ENCODE results near the gene EVI5.
"Not testable (repeated sequence)": the region's sequence is repeated elsewhere in the genome, so short reads cannot be mapped to it uniquely, and the experiment has no call there.

EVI5 gene

DNA sequence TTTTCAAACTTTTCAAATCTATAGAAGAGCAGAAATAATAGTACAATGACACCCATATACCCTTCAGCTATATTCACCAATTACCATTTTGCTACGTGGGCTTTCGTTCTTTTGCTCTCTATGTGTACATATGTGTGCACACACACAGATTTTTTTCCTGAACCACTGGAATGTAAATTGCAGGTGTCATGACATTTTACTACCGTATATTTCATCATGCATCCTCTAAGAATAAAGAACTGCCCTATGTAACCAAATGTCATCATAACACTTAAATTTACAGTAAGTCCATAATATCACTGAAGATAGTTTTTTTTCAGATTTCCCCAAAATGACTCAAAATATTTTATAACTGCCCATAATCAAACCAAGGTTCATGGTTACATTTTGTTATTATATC lies 209.8 kb downstream of the EVI5 start:
- DNase-seq (ENCODE audit: low read depth in 2 of 2), result no peak

DNA sequence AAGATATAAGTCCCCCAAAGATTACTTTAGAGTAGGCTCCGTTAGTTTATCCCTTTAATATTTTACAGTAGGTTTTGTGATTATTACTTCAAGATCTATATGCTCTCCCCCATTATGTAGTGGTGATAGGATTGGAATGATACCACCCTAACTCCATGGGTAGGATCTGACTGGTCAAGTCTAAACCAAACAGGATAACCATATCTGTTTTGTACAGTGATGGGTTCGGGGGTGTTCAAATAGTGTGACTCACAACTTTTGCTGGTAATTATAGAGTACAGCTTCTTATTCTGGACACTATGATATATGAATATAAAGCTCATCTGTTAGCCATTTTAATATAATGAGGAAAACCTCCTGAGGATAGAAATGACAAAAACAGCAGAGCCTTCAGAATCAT lies 212.4 kb downstream of the EVI5 start:
- no peak for DNase-seq (ENCODE audit: low read depth in 2 of 2)

DNA sequence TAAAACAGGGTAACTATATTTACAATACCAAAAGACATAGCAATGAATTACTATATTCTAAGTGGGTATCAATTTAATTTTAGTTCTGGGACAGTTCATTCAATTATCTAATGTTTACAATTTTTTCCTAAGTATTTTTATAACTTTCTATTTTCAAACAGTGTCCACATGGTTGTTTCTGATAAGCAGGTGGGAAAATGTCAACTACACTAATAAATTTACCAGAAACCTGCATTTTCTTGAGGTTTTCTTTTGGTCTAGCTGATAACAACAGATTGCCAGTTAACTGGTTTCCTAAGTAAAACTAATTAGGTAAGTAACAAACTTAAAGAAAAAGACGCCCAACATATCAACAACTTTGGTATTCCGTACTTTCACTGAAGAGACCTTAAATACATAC lies 213.3 kb downstream of the EVI5 start:
- no peak for DNase-seq (ENCODE audit: low read depth in 2 of 2)

DNA sequence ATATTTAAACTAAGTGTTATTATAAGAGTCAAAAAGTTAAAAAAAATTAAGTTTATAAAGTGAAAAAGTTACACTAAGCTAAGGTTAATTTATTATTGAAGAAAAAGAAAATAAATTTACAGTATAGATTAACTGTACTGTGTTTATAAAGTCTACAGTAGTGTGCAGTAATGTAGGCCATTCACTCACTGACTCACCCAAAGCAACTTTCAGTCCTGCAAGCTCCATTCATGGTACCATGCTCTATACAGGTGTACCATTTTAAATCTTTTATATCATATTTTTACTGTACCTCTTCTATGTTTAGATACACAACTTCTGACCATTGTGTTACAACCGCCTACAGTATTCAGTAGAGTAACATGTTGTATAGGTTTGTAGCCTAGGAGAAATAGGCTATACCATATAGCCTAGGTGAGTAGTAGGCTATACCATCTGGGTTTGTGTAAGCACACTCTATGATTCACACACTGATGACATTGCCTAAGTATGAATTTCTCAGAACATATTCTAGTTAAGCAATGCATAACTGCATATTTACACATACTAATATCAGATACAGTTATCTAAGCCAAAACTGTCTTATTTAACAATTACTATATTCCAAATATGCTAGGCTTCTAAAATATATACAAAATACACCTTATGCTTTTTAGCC lies 217.6 kb downstream of the EVI5 start:
- DNase-seq (ENCODE audit: low read depth in 2 of 2), result no peak

DNA sequence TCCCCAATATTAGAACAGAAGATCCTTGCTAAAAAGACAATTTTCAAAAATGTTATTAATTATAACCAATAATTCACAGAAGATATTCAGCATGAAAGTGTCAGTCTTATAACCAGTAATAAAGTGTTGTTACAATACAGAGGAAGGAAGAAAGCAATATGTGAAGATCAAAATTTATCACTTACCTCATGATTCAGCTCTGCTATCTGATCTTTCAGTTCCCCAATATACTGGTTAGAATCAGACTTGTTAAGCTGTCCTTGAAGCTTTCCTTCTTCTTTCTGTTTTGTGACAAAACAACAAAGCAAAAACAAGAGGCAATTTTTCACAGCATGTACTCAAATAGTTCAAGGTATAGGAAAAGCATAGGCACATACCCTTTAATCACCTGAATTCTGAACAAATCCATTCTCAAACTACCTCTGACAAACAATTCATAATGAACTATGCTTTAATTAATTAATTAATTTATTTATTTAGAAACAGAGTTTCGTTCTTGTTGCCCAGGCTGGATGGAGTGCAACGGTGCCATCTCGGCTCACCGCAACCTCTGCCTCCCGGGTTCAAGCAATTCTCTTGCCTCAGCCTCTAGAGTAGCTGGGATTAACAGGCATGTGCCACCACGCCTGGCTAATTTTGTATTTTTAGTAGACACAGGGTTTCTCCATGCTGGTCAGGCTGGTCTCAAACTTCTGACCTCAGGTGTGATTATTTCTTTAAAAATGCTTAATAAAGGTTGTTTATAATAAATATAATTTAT lies 221.3 kb downstream of the EVI5 start:
- no peak for DNase-seq (ENCODE audit: low read depth in 2 of 2)

DNA sequence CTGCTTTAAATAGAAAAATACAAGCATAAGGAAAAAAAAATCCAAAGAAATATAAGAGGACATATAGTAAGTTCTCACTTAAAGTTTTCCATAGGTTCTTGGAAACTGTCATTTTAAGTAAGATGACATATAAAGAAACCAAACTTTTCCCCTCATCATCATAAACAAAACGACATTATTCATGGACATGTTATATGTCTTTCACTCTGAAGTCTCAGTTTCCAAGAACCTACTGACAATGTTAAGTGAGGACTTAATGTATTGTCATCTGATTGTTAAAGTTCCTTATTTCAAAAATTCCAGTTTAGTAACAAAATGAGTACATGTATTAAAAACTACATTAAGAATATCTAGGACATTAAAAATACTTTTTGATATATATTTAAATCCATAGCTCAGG lies 228.6 kb downstream of the EVI5 start:
- DNase-seq (ENCODE audit: low read depth in 2 of 2), result no peak

DNA sequence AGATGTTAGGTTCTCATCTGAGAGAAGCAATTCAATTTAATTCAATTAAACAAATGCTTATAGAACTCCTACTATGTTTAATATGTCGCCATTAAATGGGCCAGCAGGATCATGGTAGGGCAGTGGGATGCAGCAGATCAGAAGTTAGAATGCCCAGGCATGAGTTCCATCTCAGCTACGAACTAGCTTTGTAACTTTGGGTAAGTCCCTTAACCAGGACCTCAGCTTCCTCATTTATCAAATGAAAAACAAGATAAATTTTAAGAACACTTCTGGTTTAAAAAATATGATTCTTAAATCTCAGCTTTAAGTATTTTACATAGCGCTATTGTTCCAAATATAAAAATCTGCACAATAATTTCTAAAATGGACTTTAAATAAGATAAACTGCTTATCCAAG lies 230.7 kb downstream of the EVI5 start:
- DNase-seq (ENCODE audit: low read depth in 2 of 2), result no peak

DNA sequence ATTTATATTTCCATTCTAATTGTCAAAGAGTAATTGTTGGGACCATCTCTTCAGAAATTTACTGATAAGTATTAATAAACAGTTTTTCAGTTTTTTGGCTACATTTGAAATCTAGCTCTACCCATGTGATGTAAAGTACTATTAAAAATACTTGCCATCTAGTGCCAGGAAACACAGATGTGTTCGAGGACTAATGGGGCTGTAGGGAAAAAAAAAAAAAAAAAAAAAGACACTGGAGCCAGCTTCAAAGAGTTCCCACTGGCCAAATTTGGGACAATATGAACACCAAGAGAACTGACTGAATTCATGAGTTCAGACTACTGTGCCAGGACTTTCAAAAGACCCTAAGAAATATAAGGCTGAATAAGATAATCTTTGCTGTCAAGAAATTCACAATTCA lies 233.0 kb downstream of the EVI5 start:
- DNase-seq (ENCODE audit: low read depth in 2 of 2), result no peak

DNA sequence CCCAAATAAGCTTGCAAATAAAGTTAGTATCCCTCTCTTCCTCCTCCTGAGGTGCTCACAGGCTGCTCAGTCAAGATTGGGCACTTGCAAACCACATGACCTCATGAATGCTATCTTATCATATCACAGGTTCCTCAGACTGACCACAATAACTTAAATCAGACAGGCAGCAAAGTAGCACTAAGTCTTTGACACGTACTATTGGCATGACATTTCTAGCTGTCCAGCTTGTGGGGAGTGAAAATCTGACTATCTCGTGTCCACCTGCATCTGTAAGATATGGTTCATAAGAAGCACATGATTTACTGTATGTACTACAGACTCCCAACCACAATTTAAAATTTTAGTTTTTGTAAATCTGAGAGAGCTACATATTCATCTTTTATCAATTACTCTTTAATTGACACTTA lies 240.1 kb downstream of the EVI5 start:
- DNase-seq (ENCODE audit: low read depth in 2 of 2), result no peak

DNA sequence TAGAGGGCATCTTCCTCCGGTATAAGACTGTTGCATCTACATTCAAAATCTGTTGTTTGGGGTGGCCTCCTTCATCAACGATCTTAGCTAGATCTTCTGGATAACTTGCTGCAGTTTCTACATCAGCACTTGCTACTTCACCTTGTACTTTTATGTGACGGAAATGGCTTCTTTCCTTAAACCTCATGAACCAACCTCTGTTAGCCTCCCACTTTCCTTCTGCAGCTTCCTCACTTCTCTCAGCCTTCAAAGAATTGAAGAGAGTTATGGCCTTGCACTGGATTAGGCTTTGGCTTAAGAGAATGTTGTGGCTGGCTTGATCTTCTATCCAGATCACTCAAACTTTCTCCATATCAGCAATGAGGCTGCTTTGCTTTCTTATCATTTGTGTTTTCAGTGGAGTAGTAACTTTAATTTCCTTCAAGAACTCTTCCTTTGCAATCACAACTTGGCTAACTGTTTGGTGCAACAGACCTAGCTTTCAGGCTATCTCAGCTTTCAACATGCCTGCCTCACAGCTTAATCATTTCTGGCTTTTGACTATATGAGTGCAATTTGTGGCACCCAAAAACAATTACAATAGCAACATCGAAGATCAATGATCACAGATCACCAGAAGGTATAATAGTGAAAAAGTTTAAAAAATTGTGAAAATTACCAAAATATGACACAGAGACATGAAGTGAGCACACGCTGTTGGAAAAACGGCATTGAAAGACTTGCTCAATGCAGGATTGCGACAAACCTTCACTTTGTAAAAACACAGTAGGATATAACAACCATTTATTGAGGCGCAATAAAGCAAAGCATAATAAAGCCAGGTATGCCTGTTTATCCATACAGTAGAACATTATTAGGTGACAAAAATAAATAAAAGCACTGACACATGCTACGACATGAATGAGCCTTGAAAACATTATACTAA lies 241.5 kb downstream of the EVI5 start:
- DNase-seq (ENCODE audit: low read depth in 2 of 2), result no peak

DNA sequence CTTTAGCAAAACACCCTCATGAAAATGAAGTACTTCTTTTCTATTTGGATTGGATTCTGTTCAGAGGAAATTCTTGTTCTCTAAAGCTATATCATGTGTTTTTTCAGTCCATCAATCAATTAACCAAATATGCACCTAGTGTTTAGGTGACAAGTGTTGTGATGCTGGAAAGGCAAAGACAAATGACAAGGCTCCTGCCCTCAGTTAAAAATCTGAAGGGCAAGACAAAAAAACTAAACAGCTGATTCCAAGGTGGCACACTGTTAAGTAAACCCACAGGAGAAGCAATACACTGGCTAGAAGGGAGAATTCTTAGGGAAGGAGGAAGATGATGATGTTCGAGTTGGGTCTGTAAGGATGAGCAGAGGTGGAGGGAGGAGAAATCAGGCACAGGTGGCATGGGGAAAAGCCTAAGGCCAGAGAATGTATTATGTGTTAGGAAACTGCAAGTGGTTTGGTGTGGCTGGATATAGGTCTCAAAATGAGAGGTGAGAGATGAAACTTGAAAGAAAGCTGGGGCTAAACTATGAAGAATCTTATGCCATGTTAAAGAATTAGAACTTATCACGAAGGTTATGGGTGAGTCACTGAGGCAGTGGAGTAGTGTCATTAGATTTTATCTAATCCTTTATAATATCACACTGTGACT lies 246.4 kb downstream of the EVI5 start:
- DNase-seq (ENCODE audit: low read depth in 2 of 2), result no peak

DNA sequence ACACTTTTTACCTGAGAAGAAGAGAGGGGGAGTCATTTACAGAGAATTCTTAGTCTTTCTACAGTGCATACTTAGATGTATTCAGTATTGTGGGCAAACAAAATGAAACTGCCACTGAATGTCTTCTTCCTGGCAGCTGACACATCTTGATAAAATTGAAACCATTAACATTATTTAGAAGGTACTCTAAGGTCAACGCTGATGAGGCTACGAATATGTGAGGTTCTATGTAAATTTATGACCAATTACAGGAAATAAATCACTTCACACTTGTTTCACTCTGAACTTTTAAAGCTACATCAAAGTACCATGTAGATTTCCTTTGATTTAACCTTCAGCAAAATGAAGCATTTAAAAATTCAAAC lies 246.9 kb downstream of the EVI5 start:
- DNase-seq (ENCODE audit: low read depth in 2 of 2), result no peak

DNA sequence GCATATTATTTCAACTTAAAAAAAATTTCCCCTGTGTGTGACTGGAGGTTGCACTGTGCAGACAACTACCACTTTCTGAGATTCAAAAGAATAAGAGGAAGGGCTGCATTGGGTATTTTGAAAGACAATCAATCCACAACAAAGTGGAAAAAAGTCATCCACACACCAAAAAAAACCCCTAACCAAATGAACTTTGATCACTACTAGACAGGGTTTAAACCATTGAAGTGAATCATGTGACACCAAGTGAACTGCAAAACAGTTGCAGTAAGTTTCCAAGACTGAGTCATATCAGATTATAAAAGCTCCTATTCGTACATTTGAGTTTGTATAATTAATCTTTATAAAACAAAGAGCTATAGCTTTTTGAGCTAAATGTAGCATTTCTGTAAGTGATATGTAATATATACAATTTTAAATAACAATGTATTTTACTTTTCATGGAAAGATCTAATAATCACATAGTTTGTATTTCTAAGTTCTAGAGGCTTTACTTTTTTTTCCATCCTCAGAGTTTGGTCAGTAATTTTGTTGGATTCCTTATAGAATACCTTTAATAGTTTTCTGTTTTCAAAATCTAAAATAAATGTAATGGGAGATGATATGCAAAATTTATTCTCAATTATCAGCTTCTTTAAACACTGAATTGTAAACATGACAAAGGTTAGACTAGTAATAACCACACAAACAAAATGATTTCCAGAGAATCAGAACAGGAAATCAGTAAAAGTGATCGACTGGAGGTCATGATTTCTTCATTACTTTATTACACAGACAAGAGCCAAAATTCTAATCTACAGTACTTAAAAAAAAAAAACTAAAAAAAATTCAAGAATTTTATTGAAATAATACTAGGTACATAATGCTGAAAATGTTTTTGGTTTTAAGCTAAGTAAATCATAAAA lies 247.7 kb downstream of the EVI5 start:
- DNase-seq (ENCODE audit: low read depth in 2 of 2), result no peak

DNA sequence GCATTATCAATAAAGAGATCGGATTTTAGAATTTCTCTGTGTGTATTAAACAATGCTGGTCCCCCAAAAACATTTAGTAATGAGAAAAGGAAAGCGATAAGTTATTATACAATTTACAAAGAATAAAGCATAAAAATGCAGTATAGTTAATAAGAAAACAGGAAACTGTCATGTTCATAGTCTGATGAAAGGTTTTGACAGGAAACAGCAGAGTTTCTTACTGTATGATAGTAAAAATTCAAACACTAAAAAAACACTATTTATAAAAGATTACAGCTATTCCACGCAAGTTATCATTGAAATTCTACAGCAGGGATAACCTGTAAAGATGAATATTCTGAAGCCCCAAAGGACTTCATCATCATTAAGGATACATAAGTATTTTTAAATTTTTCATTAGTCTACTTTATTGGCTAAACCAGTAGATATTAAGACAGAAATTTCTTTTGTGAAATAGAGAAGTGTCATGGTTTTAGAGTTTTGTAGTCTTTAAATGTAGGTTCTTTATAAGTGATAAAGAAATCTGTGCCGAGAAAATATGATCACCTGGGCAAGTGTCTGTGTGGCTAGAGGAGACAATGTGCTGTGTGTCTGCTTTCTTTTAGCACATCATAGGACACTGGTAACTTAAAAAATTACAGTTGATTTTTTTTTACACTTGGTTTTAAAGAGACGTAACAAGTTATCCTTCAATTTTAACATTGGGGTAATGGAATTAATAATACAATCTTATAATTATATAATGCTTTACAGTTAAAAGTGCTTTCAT lies 248.5 kb downstream of the EVI5 start:
- no peak for DNase-seq (ENCODE audit: low read depth in 2 of 2)

DNA sequence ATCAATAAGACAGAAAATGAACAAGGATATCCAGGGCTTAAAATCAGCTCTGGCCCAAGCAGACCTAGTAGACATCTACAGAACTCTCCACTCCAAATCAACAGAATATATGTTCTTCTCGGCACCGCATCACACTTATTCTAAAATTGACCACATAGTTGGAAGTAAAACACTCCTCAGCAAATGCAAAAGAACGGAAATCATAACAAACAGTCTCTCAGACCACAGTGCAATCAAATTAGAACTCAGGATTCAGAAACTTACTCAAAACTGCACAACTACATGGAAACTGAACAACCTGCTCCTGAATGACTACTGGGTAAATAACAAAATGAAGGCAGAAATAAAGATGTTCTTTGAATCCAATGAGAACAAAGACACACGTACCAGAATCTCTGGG lies 252.5 kb downstream of the EVI5 start:
- DNase-seq (ENCODE audit: low read depth in 2 of 2), result not testable (repeated sequence)

DNA sequence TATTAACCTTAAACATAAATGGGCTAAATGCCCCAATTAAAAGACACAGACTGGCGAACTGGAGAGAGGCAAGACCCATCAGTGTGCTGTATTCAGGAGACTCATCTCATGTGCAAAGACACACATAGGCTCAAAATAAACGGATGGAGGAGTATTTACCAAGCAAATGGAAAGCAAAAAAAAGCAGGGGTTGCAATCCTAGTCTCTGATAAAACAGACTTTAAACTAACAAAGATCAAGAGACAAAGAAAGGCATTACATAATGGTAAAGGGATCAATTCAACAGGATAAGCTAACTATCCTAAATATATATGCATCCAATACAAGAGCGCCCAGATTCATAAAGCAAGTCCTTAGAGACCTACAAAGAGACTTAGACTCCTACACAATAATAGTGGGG lies 253.0 kb downstream of the EVI5 start:
- not testable (repeated sequence) for DNase-seq (ENCODE audit: low read depth in 2 of 2)

DNA sequence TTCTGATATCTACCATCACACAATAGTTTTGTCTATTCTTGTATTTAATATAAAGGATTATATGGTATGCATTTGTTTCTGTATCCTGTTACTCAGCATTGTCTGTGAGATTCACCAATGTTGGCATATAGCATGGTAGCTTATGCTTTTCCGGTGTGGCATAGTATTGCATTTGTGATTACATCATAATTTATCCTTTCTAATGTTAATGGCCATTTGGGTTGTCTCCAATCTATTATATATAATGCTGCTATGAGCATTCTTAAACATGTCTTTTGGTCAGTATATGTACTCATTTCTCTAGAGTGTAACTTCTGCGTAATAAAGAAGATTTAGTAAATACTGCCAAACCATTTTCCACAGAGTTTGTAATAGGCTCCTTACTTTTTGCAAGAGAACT lies 257.2 kb downstream of the EVI5 start:
- no peak for DNase-seq (ENCODE audit: low read depth in 2 of 2)

DNA sequence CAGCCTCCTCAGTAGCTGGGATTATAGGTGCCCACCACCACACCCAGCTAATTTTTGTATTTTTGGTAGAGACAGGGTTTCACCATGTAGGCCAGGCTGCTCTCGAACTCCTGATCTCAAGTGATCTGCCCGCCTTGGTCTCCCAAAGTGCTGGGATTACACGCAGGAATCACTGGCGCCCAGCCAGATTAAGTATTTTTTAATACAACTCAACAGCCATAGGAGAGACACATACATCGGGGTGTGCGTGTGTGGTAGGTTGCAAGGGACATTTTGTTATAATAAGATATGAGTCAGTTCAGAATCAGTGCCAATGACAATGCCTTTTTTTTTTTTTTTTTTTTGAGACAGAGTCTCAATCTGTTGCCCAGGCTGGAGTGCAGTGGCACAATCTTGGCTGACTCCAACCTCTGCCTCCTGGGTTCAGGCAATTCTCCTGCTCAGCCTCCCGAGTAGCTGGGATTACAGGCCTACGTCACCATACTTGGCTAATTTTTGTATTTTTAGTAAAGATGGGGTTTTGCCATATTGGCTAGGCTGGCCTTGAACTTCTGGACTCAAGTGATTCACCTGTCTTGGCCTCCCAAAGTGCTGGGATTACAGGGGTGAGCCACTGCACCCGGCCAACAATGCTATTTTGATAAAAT lies 259.8 kb downstream of the EVI5 start:
- DNase-seq (ENCODE audit: low read depth in 2 of 2), result not testable (repeated sequence)

DNA sequence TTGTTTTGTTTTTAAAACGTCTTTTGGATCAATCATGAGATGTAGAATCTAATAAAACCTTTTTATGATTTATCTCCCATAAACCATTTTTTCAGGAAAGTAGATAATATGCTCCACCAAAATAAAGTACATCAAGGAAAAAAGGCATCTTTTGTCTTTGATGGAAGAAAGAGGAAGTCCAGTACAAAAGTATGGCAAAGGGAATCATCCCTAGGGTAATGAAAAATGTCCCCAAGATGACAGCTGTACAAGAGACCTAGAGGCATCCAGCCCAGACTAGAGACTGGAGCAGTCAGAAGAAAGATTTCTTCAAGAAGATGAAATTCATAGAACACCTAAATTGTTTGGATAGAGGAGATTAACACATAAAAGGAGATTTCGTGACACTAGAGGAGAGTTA lies 265.9 kb downstream of the EVI5 start:
- DNase-seq (ENCODE audit: low read depth in 2 of 2), result no peak

DNA sequence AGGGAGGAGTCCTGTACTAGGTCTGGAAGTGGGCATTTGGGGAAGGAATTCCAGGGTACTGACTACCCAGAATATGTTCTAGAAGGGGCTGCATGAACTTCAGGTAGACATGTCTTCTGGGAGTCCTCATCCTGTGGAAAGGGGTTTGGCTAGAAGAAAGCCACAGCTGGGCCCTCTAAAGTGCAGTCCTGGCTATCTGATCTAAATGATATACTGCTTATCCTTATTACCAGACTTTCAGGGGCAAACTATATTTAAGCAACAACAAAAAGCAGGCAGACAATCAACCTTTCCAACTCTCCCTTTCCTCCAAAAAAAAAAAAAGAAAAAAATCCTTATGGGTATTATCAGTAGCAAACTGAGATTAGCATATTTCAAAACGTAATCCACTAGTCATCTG lies 268.3 kb downstream of the EVI5 start:
- no peak for DNase-seq (ENCODE audit: low read depth in 2 of 2)

Measured in stimulated activated CD8-positive, alpha-beta memory T cell treated with anti-CD3 and anti-CD28 coated beads, Interleukin-15, amount 100 ng/mL, for 48 hours (primary cell).